Activated CD8-positive, alpha-beta memory T cell treated with anti-CD3 and anti-CD28 coated beads, Interleukin-2, amount 50 U/mL, for 48 hours (primary cell): ENCODE data around the gene SLC39A11.

ENCODE experiments used
- DNase-seq: peaks from one replicate; pipeline ENCODE4 v3.0.0-alpha.2; 2020

SLC39A11 gene

GRCh38 chr17:73039282-73039681, 53.2 kb downstream of the SLC39A11 start:
- DNase-seq, result no peak

DNA sequence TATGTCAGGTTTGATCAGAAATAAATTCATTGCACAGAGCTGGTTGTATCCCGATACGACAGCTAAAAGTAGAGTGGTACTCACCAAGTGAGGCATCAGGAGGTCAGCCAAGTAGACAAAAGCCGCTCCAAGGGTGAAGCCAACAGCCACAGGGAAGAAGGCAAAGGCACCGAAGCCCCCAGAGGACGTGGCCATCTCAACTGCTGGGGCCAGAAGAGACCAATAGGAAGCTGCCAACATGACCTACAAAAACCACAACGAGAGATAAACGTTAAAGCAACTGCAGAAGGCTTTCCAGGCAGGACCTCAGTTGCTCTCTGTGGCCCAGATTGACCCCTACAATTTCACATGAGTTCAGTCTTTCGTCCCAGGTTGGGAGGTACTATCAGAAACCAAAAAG, 61.0 kb downstream of the SLC39A11 start:
- no peak for DNase-seq

DNA sequence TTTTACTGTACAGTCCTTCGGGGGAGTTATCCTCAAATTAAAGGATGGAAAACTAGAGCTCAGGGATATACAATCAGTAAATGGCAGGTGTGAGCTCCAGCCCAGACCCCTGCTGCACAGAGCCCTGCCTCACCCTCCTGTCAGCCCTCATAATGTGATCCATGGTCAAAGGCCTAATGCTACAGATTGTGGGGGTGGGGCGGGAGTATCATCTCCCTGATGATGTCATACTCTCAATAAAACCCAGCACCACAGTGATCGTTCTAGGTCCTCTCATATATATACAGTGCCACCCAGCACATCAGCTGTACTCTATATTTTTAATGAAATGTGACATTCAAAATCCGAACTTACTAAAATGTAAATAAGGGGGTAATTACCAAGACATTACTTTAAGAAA, 61.5 kb downstream of the SLC39A11 start:
- DNase-seq, result no peak

- no peak for DNase-seq
Observed at GRCh38 chr17:73030501-73030921, 62.0 kb downstream of the SLC39A11 start.

- no peak for DNase-seq
Observed at GRCh38 chr17:73029991-73030390, 62.5 kb downstream of the SLC39A11 start.

DNA sequence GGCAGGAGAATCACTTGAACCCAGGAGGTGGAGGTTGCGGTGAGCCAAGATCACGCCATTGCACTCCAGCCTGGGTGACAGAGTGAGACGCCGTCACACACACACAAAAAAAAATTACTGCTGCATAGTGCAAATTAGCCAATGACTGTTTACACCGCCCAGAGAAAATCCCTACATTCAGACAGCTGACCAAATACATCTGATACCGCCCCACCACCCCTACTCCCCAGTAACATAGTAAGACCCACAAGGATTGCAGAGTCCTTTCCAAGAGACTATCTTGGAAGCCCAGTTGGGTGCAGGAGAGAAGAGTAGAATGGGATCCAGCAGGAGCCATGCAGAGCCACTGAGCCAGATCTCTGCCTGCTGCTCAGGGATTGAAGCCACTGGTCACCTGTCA, 63.5 kb downstream of the SLC39A11 start:
- DNase-seq, result no peak

DNA sequence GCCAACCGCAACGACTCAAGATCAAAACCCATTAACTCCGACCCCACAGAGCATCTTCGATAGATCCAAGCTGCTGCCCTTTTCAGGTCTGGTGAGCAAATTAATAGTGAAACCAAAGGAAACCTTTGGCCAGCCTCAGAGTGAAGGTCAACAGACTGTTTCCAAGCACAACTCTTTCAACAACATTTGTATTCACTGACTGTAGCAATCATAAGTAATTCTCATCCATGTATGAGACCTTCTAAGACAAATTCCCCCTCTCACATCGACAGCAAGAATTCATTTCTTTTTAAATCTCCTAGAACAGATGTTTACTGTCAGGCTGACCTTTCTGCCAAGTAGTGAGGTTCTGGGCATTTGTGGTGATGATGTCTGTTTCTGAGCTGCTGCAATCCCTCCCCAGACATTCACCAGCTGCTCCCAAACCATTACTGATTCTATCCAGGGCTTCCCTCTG, 64.2 kb downstream of the SLC39A11 start:
- no peak for DNase-seq

DNA sequence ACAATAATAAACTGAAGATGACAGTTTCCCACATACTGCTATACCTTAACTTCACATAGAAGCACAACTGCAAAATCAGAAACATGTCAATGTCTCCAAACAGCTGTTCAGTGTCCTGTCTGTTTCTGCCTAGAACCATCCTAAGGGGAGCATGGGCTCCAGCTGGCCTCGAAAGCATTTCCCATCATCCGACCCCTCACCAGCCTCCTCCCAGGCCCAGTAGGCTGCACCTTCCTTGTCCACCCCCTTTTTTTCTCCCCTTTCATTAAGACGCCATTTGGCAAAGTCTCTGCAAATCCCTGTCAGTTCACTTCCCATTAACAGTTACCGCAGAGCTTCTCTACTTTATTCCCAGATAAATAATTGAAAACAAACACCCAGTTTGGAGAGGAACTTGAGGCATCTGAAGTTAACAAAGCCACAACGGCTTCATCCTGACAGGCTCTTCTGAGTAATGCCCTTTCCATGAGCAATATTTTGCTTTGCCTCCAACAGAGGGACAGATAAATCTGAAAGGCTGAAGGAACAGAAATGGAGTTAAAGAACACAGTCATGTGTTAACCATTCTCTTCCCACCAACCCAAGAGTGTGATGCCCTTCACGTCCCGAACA, 65.3 kb downstream of the SLC39A11 start:
- no peak for DNase-seq

DNA sequence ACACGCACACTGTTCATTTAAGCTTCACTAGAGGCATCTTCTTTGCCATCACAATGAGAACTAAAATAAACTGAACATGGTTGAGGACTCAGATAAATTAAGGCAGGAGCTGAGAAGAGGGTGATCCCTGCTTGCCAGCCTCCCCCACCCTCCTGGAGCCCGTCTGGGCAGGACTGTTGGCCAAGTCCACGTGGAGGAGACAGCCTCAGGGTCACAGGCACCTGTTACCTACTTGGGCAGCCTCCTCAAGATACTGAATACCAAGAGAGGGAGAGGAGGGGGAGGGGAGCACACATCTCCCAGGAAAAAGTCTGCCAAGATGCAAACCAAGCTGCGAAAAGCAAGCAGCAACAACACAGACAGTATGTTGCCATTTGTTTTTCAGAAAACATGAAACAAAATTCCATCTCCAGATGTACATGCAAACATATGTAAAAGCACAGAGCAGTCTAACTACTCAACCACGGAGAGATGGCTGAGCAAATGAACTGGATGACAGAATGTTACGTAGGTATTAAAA, 67.4 kb downstream of the SLC39A11 start:
- DNase-seq, result no peak

GRCh38 chr17:73023759-73024158, 68.7 kb downstream of the SLC39A11 start:
- no peak for DNase-seq

DNA sequence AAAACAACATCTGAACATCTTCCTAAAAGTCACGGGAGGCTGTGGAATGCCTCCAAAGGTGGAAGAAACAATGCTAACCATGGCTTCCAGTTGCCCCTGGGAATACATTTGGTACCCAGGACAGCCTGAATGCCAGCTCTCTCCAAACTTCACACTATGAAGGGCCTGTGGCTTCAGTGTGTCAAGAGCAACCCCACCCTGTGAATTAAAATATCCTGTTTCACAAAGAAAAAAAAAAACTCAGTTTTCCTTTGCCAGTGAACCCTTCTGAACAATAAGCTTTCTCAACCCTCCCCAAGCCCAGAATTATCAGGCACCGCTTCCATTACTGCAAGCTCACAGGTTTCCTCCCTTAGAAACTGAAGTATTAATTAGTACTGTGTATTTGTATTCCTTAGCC, 69.8 kb downstream of the SLC39A11 start:
- no peak for DNase-seq

DNA sequence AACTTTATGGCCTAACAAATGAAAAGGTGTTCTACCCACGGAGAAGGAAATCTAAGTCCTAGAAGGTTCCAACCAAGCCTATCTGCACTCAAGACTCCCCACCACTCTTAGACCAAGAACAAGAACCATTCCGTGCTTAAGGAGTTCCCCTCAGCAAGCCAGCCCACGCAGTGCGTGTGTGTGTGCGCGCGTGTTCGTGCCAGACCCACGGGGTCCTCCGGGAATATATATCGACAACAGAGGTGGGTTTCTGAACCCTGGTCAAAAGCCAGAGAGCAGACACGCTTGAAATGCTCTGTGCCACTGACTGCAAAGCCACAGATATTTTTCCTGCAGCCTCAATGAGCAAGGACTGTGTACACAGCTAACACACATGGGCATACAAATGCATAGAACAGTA, 70.7 kb downstream of the SLC39A11 start:
- no peak for DNase-seq

GRCh38 chr17:73020110-73020509, 72.4 kb downstream of the SLC39A11 start:
- no peak for DNase-seq

DNA sequence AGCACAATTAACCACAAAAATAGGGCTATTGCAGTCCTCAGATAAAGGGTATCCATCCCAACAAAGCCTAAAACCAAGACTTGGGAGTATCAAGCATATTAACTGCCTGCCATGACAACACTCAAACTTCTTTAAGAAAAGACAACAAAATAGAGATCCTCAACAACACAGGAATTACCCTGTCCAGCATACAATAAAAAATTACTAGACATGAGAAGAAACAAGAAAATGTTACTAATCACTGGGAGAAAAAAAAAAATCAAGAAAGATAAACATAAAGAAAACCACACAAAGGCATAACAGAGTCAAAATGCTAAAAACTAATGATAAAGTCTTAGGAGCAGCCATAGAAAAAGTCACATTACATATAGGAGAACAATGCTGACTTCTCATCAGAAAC, 73.9 kb downstream of the SLC39A11 start:
- DNase-seq, result no peak

DNA sequence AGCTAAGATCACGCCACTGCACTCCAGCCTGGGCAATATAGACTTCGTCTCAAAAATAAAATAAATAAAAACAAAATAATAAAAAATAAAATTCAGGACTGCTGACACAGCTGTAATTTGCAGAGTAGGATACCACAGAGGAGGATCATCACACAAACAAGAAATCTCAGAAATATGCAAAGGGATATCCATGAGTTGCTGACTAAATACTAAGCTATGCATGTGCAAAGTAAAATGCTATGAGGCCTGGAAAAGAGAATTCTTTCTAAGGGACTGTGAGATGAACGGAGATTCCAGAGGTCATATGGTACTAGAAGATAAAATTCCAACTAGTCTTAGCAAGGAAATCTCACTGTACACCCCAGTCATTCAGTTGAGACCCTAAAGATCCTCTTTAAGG, 74.8 kb downstream of the SLC39A11 start:
- DNase-seq, result no peak

DNA sequence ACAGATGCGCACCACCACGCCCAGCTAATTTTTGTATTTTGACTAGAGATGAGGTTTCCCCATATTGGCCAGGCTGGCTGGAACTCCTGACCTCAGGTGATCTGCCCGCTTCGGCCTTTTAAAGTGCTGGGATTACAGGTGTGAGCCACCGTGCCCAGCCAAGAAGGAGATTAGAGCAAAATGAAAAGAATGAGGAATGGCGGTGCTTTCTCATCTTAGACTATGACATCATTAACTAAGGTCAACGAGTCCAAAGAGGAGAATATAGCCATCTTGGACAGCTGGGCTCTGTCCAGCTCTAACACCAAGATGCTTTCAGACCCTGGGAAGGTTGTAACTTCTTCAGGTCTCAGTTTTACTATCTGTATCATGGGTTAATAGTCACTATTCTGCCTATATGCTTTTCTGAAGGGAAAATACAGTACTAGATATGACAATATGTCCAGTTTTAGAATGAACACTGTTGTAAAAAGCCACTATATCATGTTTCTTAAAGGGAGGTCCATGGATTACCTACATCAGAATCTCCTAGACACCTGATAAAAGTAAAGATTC, 76.7 kb downstream of the SLC39A11 start:
- DNase-seq, result no peak

DNA sequence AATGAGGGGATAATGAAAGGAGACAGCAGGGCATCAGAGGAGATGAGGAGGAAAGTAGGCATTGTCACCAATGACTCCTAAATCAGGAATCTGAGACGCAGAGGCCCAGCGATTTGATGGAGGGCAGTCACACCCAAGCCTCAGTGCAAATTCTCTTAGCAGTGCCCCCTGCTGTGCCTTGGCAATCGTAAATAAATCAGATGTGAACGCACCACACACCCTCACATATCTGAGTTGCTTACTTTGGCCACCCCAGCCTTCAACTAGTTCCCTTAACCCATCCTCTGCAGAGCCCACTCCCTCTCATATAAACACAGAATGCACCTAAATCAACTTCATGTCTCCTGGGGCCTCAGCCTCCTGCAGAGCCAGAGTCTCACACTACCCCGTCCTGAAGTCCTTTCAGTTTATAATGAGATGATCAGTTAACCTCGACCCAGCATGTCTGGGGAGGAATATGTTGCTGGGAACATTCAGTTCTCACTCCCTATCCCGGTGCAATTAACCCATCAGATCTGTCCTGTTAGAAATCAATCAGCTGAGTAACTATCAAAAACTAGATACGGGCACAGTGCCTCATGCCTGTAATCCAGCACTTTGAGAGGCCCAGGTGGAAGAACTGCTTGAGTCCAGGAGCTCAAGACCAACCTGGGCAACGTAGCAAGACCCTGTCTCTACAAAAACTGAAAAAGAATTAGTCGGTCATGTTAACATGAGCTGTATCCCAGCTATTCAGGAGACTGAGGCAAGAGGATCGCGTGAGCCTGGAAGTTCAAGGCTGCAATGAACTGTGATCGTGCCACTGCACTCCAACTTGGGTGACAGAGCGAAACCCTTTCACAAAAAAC, 78.4 kb downstream of the SLC39A11 start:
- no peak for DNase-seq

DNA sequence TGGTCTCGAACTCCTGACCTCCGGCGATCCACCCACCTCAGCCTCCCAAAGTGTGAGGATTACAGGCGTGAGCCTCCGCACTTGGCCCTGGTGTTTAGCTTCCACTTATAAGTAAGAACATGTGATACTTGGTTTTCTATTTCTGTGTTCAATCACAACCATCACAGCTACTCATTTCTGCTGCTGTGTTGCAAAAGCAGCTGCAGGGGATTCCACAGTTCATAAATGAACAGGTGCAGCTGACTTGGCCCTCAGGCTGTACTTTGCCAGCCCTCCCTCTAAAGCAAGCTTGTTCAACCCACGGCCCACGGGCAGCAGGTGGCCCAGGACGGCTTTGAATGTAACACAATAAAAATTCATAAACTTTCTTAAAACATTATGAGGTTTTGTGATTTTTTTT, 79.2 kb downstream of the SLC39A11 start:
- no peak for DNase-seq

DNA sequence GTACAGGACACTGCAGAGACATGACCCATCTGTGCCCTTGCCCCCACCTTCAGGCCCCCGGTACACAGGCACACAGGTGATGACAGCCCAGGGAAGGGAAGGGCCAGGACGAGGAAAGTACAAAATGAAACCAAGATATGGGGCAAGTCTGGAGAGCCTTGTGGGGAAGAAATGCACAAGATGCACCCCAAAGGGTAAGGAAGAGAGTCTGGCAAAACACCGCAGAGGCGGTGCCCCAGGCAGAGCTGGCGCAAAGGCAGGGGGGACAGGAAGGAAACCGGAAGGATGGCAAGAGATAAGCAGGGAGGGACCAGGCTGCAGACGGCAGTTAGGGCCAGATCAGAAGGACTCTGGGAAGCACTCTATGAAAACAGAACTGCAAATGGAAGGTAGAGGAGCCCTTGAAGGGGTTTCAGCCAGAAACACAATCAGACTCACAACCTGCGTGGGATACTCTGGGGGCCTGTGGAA, 81.4 kb downstream of the SLC39A11 start:
- no peak for DNase-seq

- no peak for DNase-seq
Observed at GRCh38 chr17:73010414-73010813, 82.1 kb downstream of the SLC39A11 start.

GRCh38 chr17:73007407-73007806, 85.1 kb downstream of the SLC39A11 start:
- no peak for DNase-seq

DNA sequence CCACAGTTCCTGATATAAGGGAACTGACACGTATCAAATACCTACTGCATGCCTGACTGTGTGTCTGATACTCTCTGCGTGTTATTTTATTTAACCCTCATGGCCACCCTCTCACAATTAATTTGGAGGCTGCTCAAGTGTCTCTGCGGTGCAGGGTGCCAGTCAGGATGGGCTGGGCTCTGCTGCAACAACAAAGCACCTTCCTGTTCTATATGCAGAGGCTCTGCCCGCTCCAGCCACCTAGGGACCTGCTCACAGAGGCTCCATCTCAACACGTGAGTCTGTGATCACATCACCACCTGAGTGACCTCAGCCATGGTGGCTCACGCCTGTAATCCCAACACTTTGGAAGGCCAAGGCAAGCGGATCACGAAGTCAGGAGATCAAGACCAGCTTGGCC, 87.1 kb downstream of the SLC39A11 start:
- DNase-seq, result no peak

GRCh38 chr17:73003487-73003886, 89.0 kb downstream of the SLC39A11 start:
- no peak for DNase-seq

- no peak for DNase-seq
Observed at GRCh38 chr17:73000832-73001231, 91.7 kb downstream of the SLC39A11 start.
